ENCODE measurements around the gene ESYT1. TPM values are rescaled to one million over a fixed set of nuclear protein-coding genes. Genes with fewer than 3 reads are reported as not detected.

Gene ESYT1
- total RNA-seq, 2 donors from 2014 or later, result 25.4 to 74.0 TPM

GRCh38 chr12:56157201-56158028, 29.3 kb downstream of the ESYT1 start:
- peak overlapping the region; percentile 96 to 99 for H3K27ac ChIP-seq
- H3K4me1 ChIP-seq, result peaks cover 0 to 46% of the 10 kb centered on the region in 2 donors
- H3K9me3 ChIP-seq, result no peaks in the 10 kb centered on the region
- peak; percentile 49 to 74 for TF ChIP-seq CTCF (IDR thresholded peaks at IDR 0.05)
- peak; percentile 84 for DNase-seq (ENCODE audit: low spot score)
- H3K36me3 ChIP-seq, result peaks cover 31% of the 10 kb centered on the region
- no peaks in the 10 kb centered on the region for H3K27me3 ChIP-seq
- H3K4me3 ChIP-seq, result peak overlapping the region; percentile 69 to 92

- DNase-seq (ENCODE audit: low spot score), result peak; percentile 100
- Histone ChIP-seq H3K4me3 (peak within 1 kb of the TSS; percentile 69 to 92), H3K27me3 (no peaks in the 10 kb centered on the region), H3K27ac (peak within 1 kb of the TSS; percentile 96 to 99), H3K36me3 (peaks cover 40% of the 10 kb centered on the region), H3K4me1 (peaks cover 0 to 41% of the 10 kb centered on the region in 2 donors), H3K9me3 (no peaks in the 10 kb centered on the region)
- TF ChIP-seq CTCF (IDR thresholded peaks at IDR 0.05), result peak in 1 of 2 donors; percentile 9
These were observed 30.2 kb downstream of the ESYT1 start, which contains the start of gene MYL6 for GRCh38 chr12:56158029-56158925. TSS of gene MYL6 (plus strand) at chr12:56158359. CDS start at chr12:56158402, 43 bp downstream.

- H3K4me1 ChIP-seq, result peaks cover 0 to 41% of the 10 kb centered on the region in 2 donors
- TF ChIP-seq CTCF (IDR thresholded peaks at IDR 0.05), result no peak
- no peaks in the 10 kb centered on the region for H3K9me3 ChIP-seq
These were observed 30.9 kb downstream of the ESYT1 start for GRCh38 chr12:56158926-56159461.

GRCh38 chr12:56159482-56160192, 31.6 kb downstream of the ESYT1 start:
- H3K36me3 ChIP-seq, result peaks cover 53% of the 10 kb centered on the region
- no peaks in the 10 kb centered on the region for H3K9me3 ChIP-seq
- H3K4me3 ChIP-seq, result peak overlapping the region; percentile 69 to 92
- TF ChIP-seq CTCF (IDR thresholded peaks at IDR 0.05), result no peak
- H3K27me3 ChIP-seq, result no peaks in the 10 kb centered on the region
- DNase-seq (ENCODE audit: low spot score), result no peak
- peak overlapping the region; percentile 96 to 99 for H3K27ac ChIP-seq
- peaks cover 0 to 41% of the 10 kb centered on the region in 2 donors for H3K4me1 ChIP-seq

More at GRCh38 chr12:56158926-56159461, 30.9 kb downstream of the ESYT1 start:
- Histone ChIP-seq H3K36me3 (peaks cover 47% of the 10 kb centered on the region), H3K4me3 (peak overlapping the region; percentile 69 to 92), H3K27ac (peak overlapping the region; percentile 96 to 99), H3K27me3 (no peaks in the 10 kb centered on the region)
- DNase-seq (ENCODE audit: low spot score), result peak; percentile 96

- no peak for DNase-seq (ENCODE audit: low spot score)
- Histone ChIP-seq H3K4me3 (peak overlapping the region; percentile 69 to 92), H3K27me3 (no peaks in the 10 kb centered on the region), H3K27ac (peak overlapping the region; percentile 96 to 99), H3K4me1 (peaks cover 0 to 41% of the 10 kb centered on the region in 2 donors), H3K9me3 (no peaks in the 10 kb centered on the region), H3K36me3 (peaks cover 60% of the 10 kb centered on the region)
- no peak for TF ChIP-seq CTCF (IDR thresholded peaks at IDR 0.05)
These were observed 32.2 kb downstream of the ESYT1 start for GRCh38 chr12:56160193-56160763.

Data from right atrium auricular region (tissue), 2 donors.